Osteocyte (in vitro differentiated cells): ENCODE results near the gene CTCF. TPM values are rescaled to one million over a fixed set of nuclear protein-coding genes. Genes with fewer than 3 reads are reported as not detected.

Experiments used
- DNase-seq: peaks from one replicate; pipeline ENCODE4 v3.0.0; 2021; ENCODE audit warnings: mixed read lengths; ENCODE audit not compliant: unreplicated experiment; ENCODE audit errors: extremely low spot score
- H3K27ac Mint-ChIP-seq: one replicate; pipeline ENCODE4 v1.8.0; 2021; ENCODE audit warnings: mild to moderate bottlenecking, mixed read lengths; ENCODE audit not compliant: unreplicated experiment
- H3K27me3 Mint-ChIP-seq: one replicate; pipeline ENCODE4 v1.8.0; 2021; ENCODE audit warnings: mixed read lengths; ENCODE audit not compliant: unreplicated experiment
- H3K36me3 Mint-ChIP-seq: one replicate; pipeline ENCODE4 v1.8.0; 2021; ENCODE audit warnings: mixed read lengths; ENCODE audit not compliant: unreplicated experiment
- H3K4me1 Mint-ChIP-seq: one replicate; pipeline ENCODE4 v1.8.0; 2021; ENCODE audit warnings: mixed read lengths; ENCODE audit not compliant: unreplicated experiment
- H3K4me3 Mint-ChIP-seq: one replicate; pipeline ENCODE4 v1.8.0; 2021; ENCODE audit warnings: mild to moderate bottlenecking, moderate library complexity, mixed read lengths; ENCODE audit not compliant: unreplicated experiment
- H3K9me3 Mint-ChIP-seq: one replicate; pipeline ENCODE4 v1.8.0; 2021; ENCODE audit warnings: mixed read lengths; ENCODE audit not compliant: unreplicated experiment
- total RNA-seq: library from RNA; stranded (reverse); gene quantifications from 2 replicates; pipeline ENCODE4 v1.2.1, GENCODE V29; 2021
- TF ChIP-seq, protein P1 (sequence below): fragments of 200-600 bp; sonication (generic); IDR thresholded peaks from 2 replicates; pipeline ENCODE4 v1.5.0; 2021; ENCODE audit warnings: antibody characterized with exemption, mild to moderate bottlenecking, moderate library complexity

The CTCF gene
- total RNA-seq, 1 donor from 2014 or later = 43.2 TPM

- Mint-ChIP-seq H3K27me3 (no peaks in the 10 kb centered on the region), H3K27ac (peak overlapping the region; percentile 68), H3K4me1 (peaks cover 28% of the 10 kb centered on the region), H3K36me3 (peaks cover 6% of the 10 kb centered on the region), H3K9me3 (no peaks in the 10 kb centered on the region), H3K4me3 (peak overlapping the region; percentile 82)
- TF ChIP-seq, protein P1, sequence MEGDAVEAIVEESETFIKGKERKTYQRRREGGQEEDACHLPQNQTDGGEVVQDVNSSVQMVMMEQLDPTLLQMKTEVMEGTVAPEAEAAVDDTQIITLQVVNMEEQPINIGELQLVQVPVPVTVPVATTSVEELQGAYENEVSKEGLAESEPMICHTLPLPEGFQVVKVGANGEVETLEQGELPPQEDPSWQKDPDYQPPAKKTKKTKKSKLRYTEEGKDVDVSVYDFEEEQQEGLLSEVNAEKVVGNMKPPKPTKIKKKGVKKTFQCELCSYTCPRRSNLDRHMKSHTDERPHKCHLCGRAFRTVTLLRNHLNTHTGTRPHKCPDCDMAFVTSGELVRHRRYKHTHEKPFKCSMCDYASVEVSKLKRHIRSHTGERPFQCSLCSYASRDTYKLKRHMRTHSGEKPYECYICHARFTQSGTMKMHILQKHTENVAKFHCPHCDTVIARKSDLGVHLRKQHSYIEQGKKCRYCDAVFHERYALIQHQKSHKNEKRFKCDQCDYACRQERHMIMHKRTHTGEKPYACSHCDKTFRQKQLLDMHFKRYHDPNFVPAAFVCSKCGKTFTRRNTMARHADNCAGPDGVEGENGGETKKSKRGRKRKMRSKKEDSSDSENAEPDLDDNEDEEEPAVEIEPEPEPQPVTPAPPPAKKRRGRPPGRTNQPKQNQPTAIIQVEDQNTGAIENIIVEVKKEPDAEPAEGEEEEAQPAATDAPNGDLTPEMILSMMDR = peak; percentile 73
- peak; percentile 93 for DNase-seq
These were observed 105.6 kb downstream of the CTCF start for GRCh38 chr16:67667817-67668494.

- H3K4me3 Mint-ChIP-seq = no peak overlapping the region
- no peak for DNase-seq
These were observed 106.3 kb downstream of the CTCF start for GRCh38 chr16:67668495-67669157.

GRCh38 chr16:67669499-67670101, 107.3 kb downstream of the CTCF start:
- TF ChIP-seq, protein P1 = no peak
- Mint-ChIP-seq H3K36me3 (peaks cover 3% of the 10 kb centered on the region), H3K27me3 (no peaks in the 10 kb centered on the region), H3K9me3 (no peaks in the 10 kb centered on the region), H3K4me1 (peaks cover 42% of the 10 kb centered on the region), H3K4me3 (no peak overlapping the region), H3K27ac (no peak overlapping the region)
- no peak for DNase-seq

More at GRCh38 chr16:67668495-67669157, 106.3 kb downstream of the CTCF start:
- Mint-ChIP-seq H3K9me3 (no peaks in the 10 kb centered on the region), H3K36me3 (peaks cover 6% of the 10 kb centered on the region), H3K4me1 (peaks cover 33% of the 10 kb centered on the region), H3K27ac (peak overlapping the region; percentile 25), H3K27me3 (no peaks in the 10 kb centered on the region)
- TF ChIP-seq, protein P1 = no peak

DNA sequence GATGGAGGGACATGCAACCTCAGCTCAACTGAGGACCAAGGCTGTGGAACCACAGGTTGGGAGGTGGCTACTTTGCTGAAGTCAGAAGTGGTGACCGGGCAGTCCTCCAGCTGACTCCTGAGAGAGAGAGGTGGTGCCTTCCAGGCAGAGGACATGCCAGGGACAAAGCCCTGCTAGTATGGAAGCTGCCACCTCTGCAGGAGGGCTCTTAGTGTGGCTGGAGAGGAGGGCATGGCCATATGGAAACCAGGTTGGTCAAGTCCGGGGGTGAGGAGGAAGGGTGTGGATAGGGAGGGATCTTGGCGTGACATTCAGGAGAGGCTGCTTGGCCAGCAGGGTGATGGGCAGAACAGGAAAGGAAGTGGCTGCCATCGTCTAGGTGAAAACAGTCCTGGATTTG, 110.0 kb downstream of the CTCF start:
- no peak overlapping the region for H3K4me3 Mint-ChIP-seq
- no peaks in the 10 kb centered on the region for H3K9me3 Mint-ChIP-seq
- H3K36me3 Mint-ChIP-seq = no peaks in the 10 kb centered on the region
- no peaks in the 10 kb centered on the region for H3K27me3 Mint-ChIP-seq
- H3K27ac Mint-ChIP-seq = no peak overlapping the region
- H3K4me1 Mint-ChIP-seq = peaks cover 27% of the 10 kb centered on the region
- TF ChIP-seq, protein P1 = no peak
- no peak for DNase-seq
